IPS DF 4.7 (cell line): Measurements from ENCODE around the gene SCYL3.
"Not testable (repeated sequence)": the region's sequence is repeated elsewhere in the genome, so short reads cannot be mapped to it uniquely, and the experiment has no call there.

Source experiments
- DNase-seq: peaks from one replicate; pipeline ENCODE4 v3.0.0-alpha.2; 2013; ENCODE audit warnings: low spot score; ENCODE audit errors: extremely low read depth

Gene SCYL3

GRCh38 chr1:169893645-169894423 is at the start of gene SCYL3:
Gene SCYL3 (minus strand): TSS chr1:169893896. CDS start chr1:169888840, 5,056 bp downstream.
- DNase-seq, result peak; percentile 95

GRCh38 chr1:169941982-169942830 is 48.5 kb upstream of the SCYL3 start:
- no peak for DNase-seq

- DNase-seq, result no peak
Measured at GRCh38 chr1:169933984-169934725, 40.5 kb upstream of the SCYL3 start.

- no peak for DNase-seq
Measured at GRCh38 chr1:169931795-169932231, 38.1 kb upstream of the SCYL3 start.

- no peak for DNase-seq
Measured at GRCh38 chr1:169929210-169929526, 35.5 kb upstream of the SCYL3 start.

- peak; percentile 25 for DNase-seq
Measured at GRCh38 chr1:169928438-169929209, 34.9 kb upstream of the SCYL3 start.

GRCh38 chr1:169925505-169926482 is 32.1 kb upstream of the SCYL3 start:
- DNase-seq, result no peak

- no peak for DNase-seq
Measured at GRCh38 chr1:169924829-169925228, 31.1 kb upstream of the SCYL3 start.

GRCh38 chr1:169924063-169924462 is 30.4 kb upstream of the SCYL3 start:
- DNase-seq, result no peak

- DNase-seq, result no peak
Measured at GRCh38 chr1:169921080-169921479, 27.4 kb upstream of the SCYL3 start.

GRCh38 chr1:169918927-169919326 is 25.2 kb upstream of the SCYL3 start:
- no peak for DNase-seq

GRCh38 chr1:169918220-169918619 is 24.5 kb upstream of the SCYL3 start:
- not testable (repeated sequence) for DNase-seq

GRCh38 chr1:169915150-169915549 is 21.5 kb upstream of the SCYL3 start:
- no peak for DNase-seq

GRCh38 chr1:169914531-169914930 is 20.8 kb upstream of the SCYL3 start:
- no peak for DNase-seq

- no peak for DNase-seq
Measured at GRCh38 chr1:169909499-169909898, 15.8 kb upstream of the SCYL3 start.

- DNase-seq, result no peak
Measured at GRCh38 chr1:169906938-169907337, 13.2 kb upstream of the SCYL3 start.

GRCh38 chr1:169904834-169905233 is 11.1 kb upstream of the SCYL3 start:
- no peak for DNase-seq

GRCh38 chr1:169902751-169903150 is 9.1 kb upstream of the SCYL3 start:
- no peak for DNase-seq

- DNase-seq, result no peak
Measured at GRCh38 chr1:169901115-169901514, 7.4 kb upstream of the SCYL3 start.

GRCh38 chr1:169900571-169900970 is 6.9 kb upstream of the SCYL3 start:
- no peak for DNase-seq
